Caco-2 (cell line): ENCODE results near the gene NELL2. TPM values are rescaled to one million over a fixed set of nuclear protein-coding genes. Genes with fewer than 3 reads are reported as not detected.

ENCODE experiments used
- Bru-seq: library from RNA; stranded (reverse); fragments of 400-500 nt; gene quantifications from one replicate; lab custom pipeline; 2021; lab: Mats Ljungman, UMichigan
- BruChase-seq, 2 experiments: library from RNA; stranded (reverse); fragments of 400-500 nt; gene quantifications; one replicate each; lab custom pipeline; 2021; lab: Mats Ljungman, UMichigan
- BruUV-seq: library from RNA; stranded (reverse); fragments of 400-500 nt; replicated peaks from 2 replicates; lab custom pipeline; 2021; lab: Mats Ljungman, UMichigan
- CTCF ChIA-PET: fragments of 300-600 bp; sonication (Branson Sonifier 250); formaldehyde crosslinking; loops from one replicate; lab custom pipeline; 2022; ENCODE audit warnings: antibody characterized with exemption; lab: Charles Lee
- POLR2A ChIA-PET: fragments of 300-600 bp; sonication (Branson Sonifier 250); formaldehyde crosslinking; loops from one replicate; lab custom pipeline; 2022; ENCODE audit warnings: antibody characterized with exemption; lab: Charles Lee
- DNase-seq, 2 experiments: peaks; one replicate each; pipeline versions ENCODE4 v3.0.0 to v3.0.0-alpha.2; 2020 to 2022
- H3K27me3 ChIP-seq: replicated peaks from 2 replicates; pipeline ENCODE4 v1.6.0; 2011; ENCODE audit warnings: low read length; ENCODE audit not compliant: control insufficient read depth, insufficient read depth
- H3K36me3 ChIP-seq: 2 replicates; pipeline ENCODE4 v1.5.1; 2011; ENCODE audit warnings: low read length; ENCODE audit not compliant: control insufficient read depth, insufficient read depth
- H3K4me1 ChIP-seq: fragments of 250-450 bp; sonication (Bioruptor Pico); 2 replicates; pipeline ENCODE4 v1.5.1; 2020; ENCODE audit warnings: mild to moderate bottlenecking
- H3K4me3 ChIP-seq: 2 replicates; pipeline ENCODE4 v1.5.1; 2011; ENCODE audit warnings: low read depth, mild to moderate bottlenecking, control low read depth, low read length
- H3K9me3 ChIP-seq: fragments of 250-450 bp; sonication (Bioruptor Pico); 2 replicates; pipeline ENCODE4 v1.5.1; 2020; ENCODE audit warnings: mild to moderate bottlenecking, moderate library complexity
- H3K27ac Mint-ChIP-seq: one replicate; pipeline ENCODE4 v1.8.0; 2022; ENCODE audit warnings: mixed read lengths; ENCODE audit not compliant: unreplicated experiment
- H3K27me3 Mint-ChIP-seq: one replicate; pipeline ENCODE4 v1.8.0; 2022; ENCODE audit warnings: mixed read lengths; ENCODE audit not compliant: insufficient read depth, unreplicated experiment
- H3K36me3 Mint-ChIP-seq: one replicate; pipeline ENCODE4 v1.8.0; 2022; ENCODE audit warnings: mild to moderate bottlenecking, mixed read lengths; ENCODE audit not compliant: insufficient read depth, unreplicated experiment
- H3K4me1 Mint-ChIP-seq: one replicate; pipeline ENCODE4 v1.8.0; 2022; ENCODE audit warnings: low read depth, mixed read lengths; ENCODE audit not compliant: unreplicated experiment
- H3K4me3 Mint-ChIP-seq: one replicate; pipeline ENCODE4 v1.8.0; 2022; ENCODE audit warnings: mild to moderate bottlenecking, moderate library complexity, mixed read lengths; ENCODE audit not compliant: unreplicated experiment
- H3K9me3 Mint-ChIP-seq: one replicate; pipeline ENCODE4 v1.8.0; 2022; ENCODE audit warnings: mixed read lengths; ENCODE audit not compliant: unreplicated experiment
- CTCF ChIP-seq, 2 experiments: fragments of 200-600 bp in 1 of 2; IDR thresholded peaks; 1 replicate in 1 of 2; 2 replicates in 1 of 2; pipeline versions ENCODE4 v1.5.1 to v1.8.0; 2011 to 2022; ENCODE audit warnings: antibody characterized with exemption in 1 of 2, control low read depth in 1 of 2, inconsistent platforms in 1 of 2, low read depth in 1 of 2, low read length in 1 of 2, mild to moderate bottlenecking in 1 of 2, moderate library complexity in 1 of 2; ENCODE audit not compliant: insufficient read depth in 1 of 2, severe bottlenecking in 1 of 2, unreplicated experiment in 1 of 2
- intact Hi-C: fragments of 100-400 bp; cut with micrococcal nuclease; formaldehyde crosslinking; loops from one replicate; pipeline ENCODE4 v1.10.0; 2022; ENCODE audit not compliant: unreplicated experiment
- long read RNA-seq: library from polyadenylated mRNA; stranded (forward); transcript quantifications from one replicate; pipeline ENCODE4 v2.0.0, GENCODE V29; 2022
- total RNA-seq: library from RNA; stranded (reverse); gene quantifications from 2 replicates; pipeline ENCODE4 v1.2.3, GENCODE V29; 2022

The NELL2 gene
- total RNA-seq (0.70 and 0.81 TPM in 2 replicates), Bru-seq, nascent RNA (percentile 14 among the genes with signal in this experiment), BruChase-seq, experiment 1, labeled RNA remaining after a 2-hour chase (percentile 8 among the genes with signal in this experiment), BruChase-seq, experiment 2, labeled RNA remaining after a 6-hour chase (percentile 5 among the genes with signal in this experiment)
- long read RNA-seq, partial matches to known transcripts, result 1 of 1 reads
- long read RNA-seq, other reads (novel, unspliced or antisense), result 0 of 1 reads

GRCh38 chr12:44875954-44876543 is at the start of gene NELL2:
TSS of gene NELL2 (minus strand) at chr12:44876315. CDS start at chr12:44875869, 446 bp downstream.
- peaks cover 16% of the 10 kb centered on the region for H3K9me3 Mint-ChIP-seq
- peaks cover 4% of the 10 kb centered on the region for H3K36me3 Mint-ChIP-seq
- no peak within 1 kb of the TSS for H3K27ac Mint-ChIP-seq
- no TSS peak for BruUV-seq
- H3K4me3 ChIP-seq, result peak within 1 kb of the TSS; percentile 36
- DNase-seq, result peak; percentile 45 to 59
- POLR2A ChIA-PET, result no interaction called here
- no peaks in the 10 kb centered on the region for H3K36me3 ChIP-seq
- H3K4me1 ChIP-seq, result no peaks in the 10 kb centered on the region; the same call in none of the 2 replicates
- no peak for TF ChIP-seq CTCF (IDR thresholded peaks at IDR 0.05; ENCODE audit: insufficient read depth in 1 of 2, low read depth in 1 of 2, low read length in 1 of 2, severe bottlenecking in 1 of 2, unreplicated experiment in 1 of 2)
- peaks cover 19% of the 10 kb centered on the region for H3K4me1 Mint-ChIP-seq
- H3K4me3 Mint-ChIP-seq, result peak within 1 kb of the TSS; percentile 72
- peaks cover 23% of the 10 kb centered on the region for H3K27me3 Mint-ChIP-seq
- H3K9me3 ChIP-seq, result peaks cover 5% of the 10 kb centered on the region
- intact Hi-C loops, result loop anchor here (2.0 to 5.0 kb wide), 3 partner anchors 104 to 919 kb away; no protein-coding TSS in a partner anchor
- CTCF ChIA-PET, result interaction anchor here (0.9 kb wide), 1 partner anchor 97 kb away, joined by 5 read pairs; no protein-coding TSS in a partner anchor
- peaks cover 10% of the 10 kb centered on the region for H3K27me3 ChIP-seq

GRCh38 chr12:44921736-44922135 is 45.6 kb upstream of the NELL2 start:
- Histone ChIP-seq H3K4me1 (no peaks in the 10 kb centered on the region), H3K4me3 (no peak overlapping the region), H3K27me3 (no peaks in the 10 kb centered on the region; the same call in 1 of the 2 replicates), H3K36me3 (no peaks in the 10 kb centered on the region), H3K9me3 (no peaks in the 10 kb centered on the region)
- Mint-ChIP-seq H3K4me1 (no peaks in the 10 kb centered on the region), H3K27ac (no peak overlapping the region), H3K9me3 (no peaks in the 10 kb centered on the region), H3K4me3 (no peak overlapping the region), H3K36me3 (no peaks in the 10 kb centered on the region), H3K27me3 (peaks cover 21% of the 10 kb centered on the region)
- POLR2A ChIA-PET, result no interaction called here
- BruUV-seq, result no TSS peak
- CTCF ChIA-PET, result no interaction called here
- intact Hi-C loops, result no loop called here
- TF ChIP-seq CTCF (IDR thresholded peaks at IDR 0.05; ENCODE audit: insufficient read depth in 1 of 2, low read depth in 1 of 2, low read length in 1 of 2, severe bottlenecking in 1 of 2, unreplicated experiment in 1 of 2), result no peak
- DNase-seq, result no peak

GRCh38 chr12:44917141-44917540 is 41.0 kb upstream of the NELL2 start:
- no peak for TF ChIP-seq CTCF (IDR thresholded peaks at IDR 0.05; ENCODE audit: insufficient read depth in 1 of 2, low read depth in 1 of 2, low read length in 1 of 2, severe bottlenecking in 1 of 2, unreplicated experiment in 1 of 2)
- H3K4me3 Mint-ChIP-seq, result no peak overlapping the region
- H3K27ac Mint-ChIP-seq, result no peak overlapping the region
- no peaks in the 10 kb centered on the region for H3K4me1 ChIP-seq
- no peaks in the 10 kb centered on the region; the same call in 1 of the 2 replicates for H3K27me3 ChIP-seq
- ChIA-PET POLR2A (no interaction called here), CTCF (no interaction called here)
- intact Hi-C loops, result no loop called here
- peaks cover 12% of the 10 kb centered on the region for H3K27me3 Mint-ChIP-seq
- BruUV-seq, result no TSS peak
- H3K36me3 ChIP-seq, result no peaks in the 10 kb centered on the region
- no peaks in the 10 kb centered on the region for H3K9me3 Mint-ChIP-seq
- H3K4me1 Mint-ChIP-seq, result no peaks in the 10 kb centered on the region
- H3K9me3 ChIP-seq, result no peaks in the 10 kb centered on the region
- no peaks in the 10 kb centered on the region for H3K36me3 Mint-ChIP-seq
- H3K4me3 ChIP-seq, result no peak overlapping the region
- no peak for DNase-seq
